Pancreas (tissue), 10 donors: ENCODE measurements around the gene CYP2J2. TPM values are rescaled to one million over a fixed set of nuclear protein-coding genes. Genes with fewer than 3 reads are reported as not detected.

Source experiments
- ATAC-seq, 4 donors: fragments of 200-7000 bp; cut with Tn5 transposase; one replicate each; pipeline versions ENCODE4 v1.8.0 to v1.9.1; 2020; ENCODE audit warnings: mild to moderate bottlenecking in 4 of 4, moderate library complexity in 4 of 4
- DNase-seq, 6 donors: peaks; one replicate each; pipeline ENCODE4 v3.0.0-alpha.2; 2020
- FAIRE-seq: peaks from 2 replicates; lab custom pipeline; 2012; peaks lifted over from hg19 to GRCh38; lab: Jason Lieb, UNC
- H3K27ac ChIP-seq, 4 donors: fragments of 200-600 bp; sonication (generic); 1 replicate in 3 of 4; 2 replicates in 1 of 4; pipeline versions ENCODE4 v1.5.0 to v1.8.0; 2020
- H3K27me3 ChIP-seq, 4 donors: fragments of 200-600 bp; one replicate each; pipeline ENCODE4 v1.8.0; 2021
- H3K36me3 ChIP-seq, 3 donors: fragments of 200-600 bp; sonication (generic) in 1 of 3; one replicate each; pipeline versions ENCODE4 v1.5.0 to v1.8.0; 2020 to 2021
- H3K4me1 ChIP-seq, 3 donors: fragments of 200-600 bp; one replicate each; pipeline ENCODE4 v1.8.0; 2021
- H3K4me3 ChIP-seq, 4 donors: fragments of 200-600 bp; sonication (generic) in 2 of 4; one replicate each; pipeline versions ENCODE4 v1.5.0 to v1.8.0; 2020 to 2021
- H3K9me3 ChIP-seq, 4 donors: fragments of 200-600 bp; one replicate each; pipeline ENCODE4 v1.8.0; 2021
- WGBS, 2 donors: extraction: QIAGEN DNeasy Blood & Tissue Kit; methylation state at CpG; one replicate each; pipeline ENCODE4 v1.1.7; 2013; 5-methylcytosine and 5-hydroxymethylcytosine counted together
- intact Hi-C, 3 donors: fragments of 100-400 bp; cut with DNase I; formaldehyde crosslinking; loops; one replicate each; pipeline versions ENCODE4 v1.11.1 to v1.14.2; 2022
- polyA plus RNA-seq, 2 donors: library from polyadenylated mRNA; stranded (reverse); fragments of 200-250 nt; gene quantifications; one replicate each; pipeline ENCODE4 v1.2.3, GENCODE V29; 2013
- total RNA-seq, 6 donors: library from RNA; stranded (reverse); fragmentation: NEBNext Ultra II Directional in 4 of 6; extraction: Animal tissue kit (Norgen Biotek cat#: 25700) in 4 of 6; gene quantifications; one replicate each; pipeline versions ENCODE4 v1.2.1 to v1.2.4, GENCODE V29; 2021 to 2023
- TF ChIP-seq, protein P1 (sequence below), 4 donors: fragments of 200-600 bp; sonication (generic) in 3 of 4; IDR thresholded peaks; one replicate each; pipeline versions ENCODE4 v1.5.0 to v1.8.0; 2021; ENCODE audit warnings: antibody characterized with exemption in 4 of 4
- donor health status: healthy with polysubstance abuse.
- donor health status: DM: no; HTN: no; CAD: no; lungs with moderate emphysema.
- donor health status: DM: no; HTN: no; CAD: no.
- donor health status: control.
- donor health status: control.
- donor health status: Bipolar disorder and iron deficiency.
- donor health status: DM: yes; HTN: yes; CAD: no.
- donor health status: DM: no; HTN: no; CAD: no.
- donor health status: DM: no; HTN: no; CAD: no.
- donor health status: DM: yes; HTN: yes; CAD: no.

Gene CYP2J2
- total and polyA plus RNA-seq, 8 donors, result 0.28 to 4.8 (median 1.7) TPM

DNA sequence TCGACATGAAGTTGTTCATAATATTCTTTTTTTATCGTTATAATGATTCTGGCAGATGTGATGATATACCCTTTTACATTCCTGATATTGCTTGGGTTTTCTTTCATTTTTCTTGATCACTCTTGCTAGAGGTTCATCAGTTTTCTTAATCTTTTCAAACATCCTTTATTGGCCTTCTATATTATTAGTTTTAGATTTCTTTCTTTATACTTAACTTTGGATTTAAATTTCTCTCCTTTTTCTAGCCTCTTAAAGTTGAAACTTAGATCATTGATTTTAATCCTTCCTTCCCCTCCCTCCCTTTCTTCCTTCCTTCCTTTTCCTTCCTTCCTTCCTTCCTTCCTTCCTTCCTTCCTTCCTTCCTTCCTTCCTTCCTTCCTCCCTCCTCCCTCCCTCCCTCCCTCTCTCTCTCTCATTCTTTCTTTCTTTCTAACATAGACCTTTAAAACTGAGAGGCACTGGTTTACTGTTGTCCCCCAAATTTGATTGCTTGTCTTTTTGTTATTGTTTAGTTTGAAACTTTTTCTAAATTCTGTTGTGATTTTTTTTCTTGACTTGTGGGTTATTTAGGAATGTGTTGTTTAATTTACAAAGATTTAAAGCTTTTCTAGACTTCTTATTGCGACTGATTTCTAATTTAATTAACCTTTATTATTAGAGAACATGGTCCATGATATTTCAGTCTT is 80.2 kb downstream of the CYP2J2 start:
- no peaks in the 10 kb centered on the region for H3K27me3 ChIP-seq
- TF ChIP-seq, protein P1, sequence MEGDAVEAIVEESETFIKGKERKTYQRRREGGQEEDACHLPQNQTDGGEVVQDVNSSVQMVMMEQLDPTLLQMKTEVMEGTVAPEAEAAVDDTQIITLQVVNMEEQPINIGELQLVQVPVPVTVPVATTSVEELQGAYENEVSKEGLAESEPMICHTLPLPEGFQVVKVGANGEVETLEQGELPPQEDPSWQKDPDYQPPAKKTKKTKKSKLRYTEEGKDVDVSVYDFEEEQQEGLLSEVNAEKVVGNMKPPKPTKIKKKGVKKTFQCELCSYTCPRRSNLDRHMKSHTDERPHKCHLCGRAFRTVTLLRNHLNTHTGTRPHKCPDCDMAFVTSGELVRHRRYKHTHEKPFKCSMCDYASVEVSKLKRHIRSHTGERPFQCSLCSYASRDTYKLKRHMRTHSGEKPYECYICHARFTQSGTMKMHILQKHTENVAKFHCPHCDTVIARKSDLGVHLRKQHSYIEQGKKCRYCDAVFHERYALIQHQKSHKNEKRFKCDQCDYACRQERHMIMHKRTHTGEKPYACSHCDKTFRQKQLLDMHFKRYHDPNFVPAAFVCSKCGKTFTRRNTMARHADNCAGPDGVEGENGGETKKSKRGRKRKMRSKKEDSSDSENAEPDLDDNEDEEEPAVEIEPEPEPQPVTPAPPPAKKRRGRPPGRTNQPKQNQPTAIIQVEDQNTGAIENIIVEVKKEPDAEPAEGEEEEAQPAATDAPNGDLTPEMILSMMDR (IDR thresholded peaks at IDR 0.05), result no peak
- no peak overlapping the region for H3K27ac ChIP-seq
- ATAC-seq (no peak), DNase-seq (no peak), FAIRE-seq (no peak)
- 93 to 97% methylated on average over 3 of the region's 3 CpGs for WGBS, 2 donors
- no peak overlapping the region for H3K4me3 ChIP-seq
- no peaks in the 10 kb centered on the region for H3K4me1 ChIP-seq
- peaks cover 0 to 2% (median 0%) of the 10 kb centered on the region in 4 donors for H3K9me3 ChIP-seq
- intact Hi-C loops, result no loop called here
- peaks cover 0 to 40% (median 7%) of the 10 kb centered on the region in 3 donors for H3K36me3 ChIP-seq

DNA sequence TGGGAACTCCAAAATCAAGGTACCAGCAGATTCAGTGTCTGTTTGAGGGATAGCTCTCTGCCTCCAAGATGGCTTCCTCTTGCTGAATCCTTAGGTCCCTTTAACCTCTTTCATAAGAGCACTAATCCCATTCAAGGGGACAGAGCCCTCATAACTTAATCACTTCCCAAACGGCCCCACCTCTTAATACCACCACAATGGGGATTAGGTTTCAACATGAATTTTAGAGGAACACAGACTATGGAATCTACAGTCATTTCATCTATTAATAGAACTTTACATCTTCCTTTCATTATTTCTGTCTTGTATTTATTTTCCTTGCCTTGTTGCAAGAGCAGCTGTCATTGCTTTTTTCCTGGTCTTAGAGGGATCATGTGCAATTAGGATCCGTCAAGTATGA is 81.5 kb downstream of the CYP2J2 start:
- no peak for FAIRE-seq
- TF ChIP-seq, protein P1 (IDR thresholded peaks at IDR 0.05), result no peak
- 78 to 82% methylated on average over 2 of the region's 2 CpGs for WGBS, 2 donors
- no peak overlapping the region for H3K4me3 ChIP-seq
- H3K27me3 ChIP-seq, result no peaks in the 10 kb centered on the region
- intact Hi-C loops, result no loop called here
- peaks cover 0 to 50% (median 7%) of the 10 kb centered on the region in 3 donors for H3K36me3 ChIP-seq
- no peak for ATAC-seq
- H3K4me1 ChIP-seq, result no peaks in the 10 kb centered on the region
- DNase-seq, result no peak
- peaks cover 0 to 2% (median 0%) of the 10 kb centered on the region in 4 donors for H3K9me3 ChIP-seq
- no peak overlapping the region for H3K27ac ChIP-seq

Other genes starting within 250 kb of the CYP2J2 start
- gene HOOK1, start 111.8 kb downstream of the CYP2J2 start, total RNA-seq, result 10 to 100 TPM; 23.2 to 32.0 (median 28.4) TPM
- gene HOOK1, start 111.8 kb downstream of the CYP2J2 start, polyA plus RNA-seq, result 10 to 100 TPM; 10.9 to 18.2 TPM
- not detected for gene C1orf87, start 147.0 kb upstream of the CYP2J2 start, total RNA-seq
- gene C1orf87, start 147.0 kb upstream of the CYP2J2 start, polyA plus RNA-seq, result under 1 TPM in 1 of 2 donors, not detected in 1; 0.02 TPM